ENCODE data around the gene RASL12.

RASL12 gene

DNA sequence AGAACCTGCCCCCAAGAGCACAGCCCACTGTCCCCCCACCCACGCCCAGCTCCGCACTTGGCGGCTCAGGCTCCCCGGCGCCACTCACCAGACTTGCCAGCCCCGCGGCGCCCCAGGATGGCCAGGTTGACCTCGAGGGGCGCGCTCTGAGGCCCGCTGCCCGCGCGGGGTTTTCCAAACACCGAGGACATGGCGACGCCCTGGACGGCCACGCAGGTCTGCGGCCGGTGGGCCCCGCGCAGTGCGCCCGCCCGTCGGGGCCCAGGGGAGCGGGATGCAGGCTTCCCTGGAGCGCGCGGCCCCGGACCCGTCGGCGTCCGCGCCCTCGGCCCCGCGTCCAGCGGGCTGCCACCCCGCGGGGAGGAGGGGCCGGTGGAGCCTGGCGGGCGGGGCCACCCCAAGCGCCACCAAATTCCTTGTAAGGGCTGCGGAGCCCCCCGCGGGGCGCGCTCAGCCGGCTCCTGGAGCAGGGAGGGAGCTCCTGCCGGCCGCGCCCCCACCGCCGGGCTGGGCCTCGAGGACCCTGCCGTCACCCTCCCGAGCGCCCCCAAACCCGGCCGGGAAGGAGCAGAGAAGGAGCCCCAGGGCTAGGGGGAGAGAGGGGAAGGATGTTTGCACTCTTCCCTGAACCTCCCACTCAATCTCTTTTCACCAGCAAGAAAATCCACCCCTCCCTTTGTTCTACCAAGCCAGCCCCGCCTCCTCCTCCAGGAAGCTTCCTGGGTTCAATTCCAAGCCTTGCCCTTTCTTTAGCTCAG, at the start of gene RASL12:
TSS of gene RASL12 (minus strand) at position 347 of the 758 bp plus-strand sequence. CDS start at position 191, 156 bp downstream.
- H3K9me3 ChIP-seq (ENCODE audit: control insufficient read depth, insufficient read depth, low read length), result no peaks in the 10 kb centered on the region

GRCh38 chr15:65115542-65115941, 47.8 kb upstream of the RASL12 start:
- no peak for DNase-seq (ENCODE audit: low read depth, low spot score)
- Histone ChIP-seq H3K4me3 (ENCODE audit: low read length) (no peak overlapping the region), H3K27ac (ENCODE audit: low read length) (no peak overlapping the region), H3K4me1 (ENCODE audit: control insufficient read depth, insufficient read depth, low read length) (no peaks in the 10 kb centered on the region), H3K36me3 (ENCODE audit: control insufficient read depth, insufficient read depth, low read length) (peaks cover 8% of the 10 kb centered on the region; the same call in 1 of the 2 replicates), H3K9me3 (ENCODE audit: control insufficient read depth, insufficient read depth, low read length) (no peaks in the 10 kb centered on the region), H3K27me3 (ENCODE audit: control insufficient read depth, insufficient read depth, low read length) (no peaks in the 10 kb centered on the region)
- no CpG with 5 or more reads among the region's 5 CpGs for WGBS (ENCODE audit: insufficient coverage, insufficient read length)

More for the DNA sequence above, at the start of gene RASL12:
- Histone ChIP-seq H3K4me1 (ENCODE audit: control insufficient read depth, insufficient read depth, low read length) (peaks cover 9% of the 10 kb centered on the region), H3K27me3 (ENCODE audit: control insufficient read depth, insufficient read depth, low read length) (no peaks in the 10 kb centered on the region), H3K36me3 (ENCODE audit: control insufficient read depth, insufficient read depth, low read length) (no peaks in the 10 kb centered on the region; the same call in 1 of the 2 replicates), H3K27ac (ENCODE audit: low read length) (no peak within 1 kb of the TSS), H3K4me3 (ENCODE audit: low read length) (peak within 1 kb of the TSS; percentile 81)
- WGBS (ENCODE audit: insufficient coverage, insufficient read length), result no CpG with 5 or more reads among the region's 66 CpGs
- no peak for DNase-seq (ENCODE audit: low read depth, low spot score)

DNA sequence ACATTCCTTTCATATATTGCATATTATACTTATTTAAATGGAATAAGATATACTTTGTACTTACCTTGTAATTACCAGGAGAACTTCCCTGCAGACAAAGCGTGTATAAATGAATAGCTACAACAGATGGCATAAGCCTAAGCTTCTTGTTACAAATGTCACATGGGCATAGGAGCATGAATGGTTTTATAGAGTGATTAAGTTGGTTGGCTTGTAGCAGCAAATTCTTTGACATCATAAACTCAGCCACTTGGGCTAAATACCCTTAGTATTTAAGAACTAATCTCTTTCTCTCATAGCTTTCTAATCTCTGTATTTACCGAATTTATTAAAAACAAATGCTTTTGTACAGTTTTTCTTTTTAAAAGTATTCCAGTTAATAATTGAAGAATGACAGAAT, 47.3 kb upstream of the RASL12 start, which contains the start of gene UBAP1L:
TSS of gene UBAP1L (minus strand) at position 115 of the 400 bp plus-strand sequence. CDS start 8,985 bp downstream, outside the sequence.
- Histone ChIP-seq H3K4me3 (ENCODE audit: low read length) (no peak within 1 kb of the TSS), H3K4me1 (ENCODE audit: control insufficient read depth, insufficient read depth, low read length) (no peaks in the 10 kb centered on the region), H3K36me3 (ENCODE audit: control insufficient read depth, insufficient read depth, low read length) (peaks cover 8% of the 10 kb centered on the region; the same call in 1 of the 2 replicates), H3K27ac (ENCODE audit: low read length) (no peak within 1 kb of the TSS), H3K27me3 (ENCODE audit: control insufficient read depth, insufficient read depth, low read length) (no peaks in the 10 kb centered on the region), H3K9me3 (ENCODE audit: control insufficient read depth, insufficient read depth, low read length) (no peaks in the 10 kb centered on the region)
- no peak for DNase-seq (ENCODE audit: low read depth, low spot score)
- 100% methylated on average over 1 of the region's 2 CpGs for WGBS (ENCODE audit: insufficient coverage, insufficient read length)

GRCh38 chr15:65110676-65111292, 43.0 kb upstream of the RASL12 start:
- no CpG with 5 or more reads among the region's 3 CpGs for whole genome bisulfite sequencing (ENCODE audit: insufficient coverage, insufficient read length)
- Histone ChIP-seq H3K4me1 (ENCODE audit: control insufficient read depth, insufficient read depth, low read length) (no peaks in the 10 kb centered on the region), H3K9me3 (ENCODE audit: control insufficient read depth, insufficient read depth, low read length) (no peaks in the 10 kb centered on the region), H3K27ac (ENCODE audit: low read length) (no peak overlapping the region), H3K27me3 (ENCODE audit: control insufficient read depth, insufficient read depth, low read length) (no peaks in the 10 kb centered on the region), H3K36me3 (ENCODE audit: control insufficient read depth, insufficient read depth, low read length) (no peaks in the 10 kb centered on the region; the same call in 1 of the 2 replicates), H3K4me3 (ENCODE audit: low read length) (no peak overlapping the region)
- no peak for DNase-seq (ENCODE audit: low read depth, low spot score)

DNA sequence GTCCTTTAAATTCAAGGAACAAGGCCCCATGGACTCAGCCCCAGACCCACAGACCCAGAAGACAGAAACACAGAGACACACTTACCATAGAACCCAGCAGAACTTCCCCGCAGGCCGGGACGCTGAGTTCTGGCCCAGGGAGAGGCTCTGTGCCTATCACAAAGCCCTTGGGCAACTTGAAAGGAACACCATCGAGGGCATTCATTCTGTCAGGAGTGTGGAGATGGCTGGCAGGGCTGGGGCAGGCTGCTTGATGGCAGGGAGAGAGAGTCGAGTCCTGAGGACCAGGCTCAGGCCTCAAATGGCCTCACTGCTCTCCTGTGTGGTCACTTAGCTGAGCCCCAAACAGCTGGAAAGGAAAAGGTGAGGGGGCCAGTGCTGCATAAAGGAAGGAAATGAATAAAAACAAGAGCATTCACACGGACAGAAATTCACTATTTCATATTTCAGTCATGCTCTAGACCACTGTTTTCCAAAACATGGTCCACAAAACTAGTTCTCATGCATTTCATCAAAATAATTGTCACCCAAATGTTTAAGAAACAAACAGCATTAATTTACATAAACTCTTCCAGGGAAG, 38.3 kb upstream of the RASL12 start:
- no CpG with 5 or more reads among the region's 6 CpGs for WGBS (ENCODE audit: insufficient coverage, insufficient read length)
- Histone ChIP-seq H3K27ac (ENCODE audit: low read length) (no peak overlapping the region), H3K36me3 (ENCODE audit: control insufficient read depth, insufficient read depth, low read length) (no peaks in the 10 kb centered on the region), H3K4me3 (ENCODE audit: low read length) (no peak overlapping the region), H3K27me3 (ENCODE audit: control insufficient read depth, insufficient read depth, low read length) (peaks cover 3% of the 10 kb centered on the region; the same call in 1 of the 2 replicates), H3K9me3 (ENCODE audit: control insufficient read depth, insufficient read depth, low read length) (no peaks in the 10 kb centered on the region), H3K4me1 (ENCODE audit: control insufficient read depth, insufficient read depth, low read length) (no peaks in the 10 kb centered on the region; the same call in 1 of the 2 replicates)
- DNase-seq (ENCODE audit: low read depth, low spot score), result no peak

DNA sequence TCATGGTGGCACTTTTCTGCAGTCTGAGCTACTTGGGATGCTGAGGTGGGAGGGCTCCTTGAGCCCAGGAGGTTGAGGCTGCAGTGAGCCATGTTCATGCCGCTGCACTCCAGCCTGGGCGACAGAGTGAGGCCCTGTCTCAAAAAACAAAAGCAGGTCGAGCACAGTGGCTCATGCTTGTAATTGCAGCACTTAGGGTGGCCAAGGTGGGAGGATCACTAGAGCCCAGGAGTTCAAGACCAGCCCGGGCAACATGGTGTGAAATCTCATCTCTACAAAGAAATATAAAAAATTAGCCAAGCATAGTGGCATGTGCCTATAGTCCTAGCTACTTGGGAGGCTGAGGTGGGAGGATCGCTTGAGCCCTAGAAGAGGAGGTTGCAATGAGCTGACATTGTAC, 37.2 kb upstream of the RASL12 start:
- H3K36me3 ChIP-seq (ENCODE audit: control insufficient read depth, insufficient read depth, low read length), result no peaks in the 10 kb centered on the region
- no CpG with 5 or more reads among the region's 5 CpGs for WGBS (ENCODE audit: insufficient coverage, insufficient read length)
- H3K4me1 ChIP-seq (ENCODE audit: control insufficient read depth, insufficient read depth, low read length), result no peaks in the 10 kb centered on the region; the same call in 1 of the 2 replicates
- peaks cover 3% of the 10 kb centered on the region; the same call in 1 of the 2 replicates for H3K27me3 ChIP-seq (ENCODE audit: control insufficient read depth, insufficient read depth, low read length)
- no peak overlapping the region for H3K4me3 ChIP-seq (ENCODE audit: low read length)
- no peak overlapping the region for H3K27ac ChIP-seq (ENCODE audit: low read length)
- no peak for DNase-seq (ENCODE audit: low read depth, low spot score)
- no peaks in the 10 kb centered on the region for H3K9me3 ChIP-seq (ENCODE audit: control insufficient read depth, insufficient read depth, low read length)

DNA sequence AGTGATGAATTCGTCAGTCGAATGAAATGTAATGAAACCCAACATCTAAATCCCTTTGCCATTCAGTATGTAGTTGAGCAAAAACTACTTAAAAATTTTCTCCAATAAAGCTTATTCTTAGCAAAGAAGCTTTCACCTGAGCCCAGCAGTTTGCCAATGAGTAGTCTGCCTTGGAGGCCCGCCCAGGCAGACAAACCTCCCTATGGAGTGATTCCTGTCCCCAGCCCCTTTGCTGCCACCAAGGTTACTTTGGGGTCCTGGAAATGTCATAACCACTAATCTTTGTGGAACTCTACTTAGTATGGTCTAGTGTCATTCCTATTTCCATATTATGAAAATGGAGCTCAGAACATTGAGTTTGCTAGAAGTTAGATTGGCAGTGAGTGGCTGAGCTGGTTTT, 35.1 kb upstream of the RASL12 start:
- no CpG with 5 or more reads among the region's 3 CpGs for WGBS (ENCODE audit: insufficient coverage, insufficient read length)

GRCh38 chr15:65101891-65102708, 34.3 kb upstream of the RASL12 start:
- peaks cover 3% of the 10 kb centered on the region; the same call in 1 of the 2 replicates for H3K27me3 ChIP-seq (ENCODE audit: control insufficient read depth, insufficient read depth, low read length)
- DNase-seq (ENCODE audit: low read depth, low spot score), result no peak
- no peak overlapping the region for H3K27ac ChIP-seq (ENCODE audit: low read length)
- H3K36me3 ChIP-seq (ENCODE audit: control insufficient read depth, insufficient read depth, low read length), result no peaks in the 10 kb centered on the region
- H3K4me1 ChIP-seq (ENCODE audit: control insufficient read depth, insufficient read depth, low read length), result no peaks in the 10 kb centered on the region; the same call in 1 of the 2 replicates
- WGBS (ENCODE audit: insufficient coverage, insufficient read length), result no CpG with 5 or more reads among the region's 75 CpGs
- H3K9me3 ChIP-seq (ENCODE audit: control insufficient read depth, insufficient read depth, low read length), result no peaks in the 10 kb centered on the region
- peak overlapping the region; percentile 28; the same call in 1 of the 2 replicates for H3K4me3 ChIP-seq (ENCODE audit: low read length)

More for the DNA sequence above, 35.1 kb upstream of the RASL12 start:
- Histone ChIP-seq H3K4me1 (ENCODE audit: control insufficient read depth, insufficient read depth, low read length) (no peaks in the 10 kb centered on the region; the same call in 1 of the 2 replicates), H3K4me3 (ENCODE audit: low read length) (no peak overlapping the region), H3K36me3 (ENCODE audit: control insufficient read depth, insufficient read depth, low read length) (no peaks in the 10 kb centered on the region), H3K9me3 (ENCODE audit: control insufficient read depth, insufficient read depth, low read length) (no peaks in the 10 kb centered on the region), H3K27ac (ENCODE audit: low read length) (no peak overlapping the region), H3K27me3 (ENCODE audit: control insufficient read depth, insufficient read depth, low read length) (peaks cover 3% of the 10 kb centered on the region; the same call in 1 of the 2 replicates)
- DNase-seq (ENCODE audit: low read depth, low spot score), result no peak

DNA sequence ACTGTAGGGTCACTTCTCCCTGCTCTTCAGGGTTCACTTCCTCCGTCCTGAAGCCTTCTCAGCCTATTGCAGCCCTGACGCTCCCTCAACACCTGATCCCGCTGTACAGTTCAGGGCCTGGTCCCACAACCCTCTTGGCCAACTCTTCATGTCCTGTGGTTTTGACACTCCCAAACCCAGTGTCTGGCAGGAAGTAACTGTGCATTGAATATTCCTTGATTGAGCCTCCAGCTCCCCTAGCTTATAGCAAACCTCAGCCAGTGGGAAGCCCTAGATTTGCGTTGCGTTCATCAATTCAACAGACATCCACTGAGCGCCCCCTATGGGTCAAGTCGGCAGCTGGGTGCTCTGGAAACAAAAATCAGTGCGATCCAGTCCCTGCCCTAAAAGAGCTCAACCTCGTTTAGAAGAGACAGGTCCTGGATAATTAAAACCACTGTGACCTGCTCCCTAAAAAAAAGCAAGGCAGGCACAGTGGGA, 33.7 kb upstream of the RASL12 start:
- peak overlapping the region; percentile 28; the same call in 1 of the 2 replicates for H3K4me3 ChIP-seq (ENCODE audit: low read length)
- peak; percentile 68 for DNase-seq (ENCODE audit: low read depth, low spot score)
- H3K27ac ChIP-seq (ENCODE audit: low read length), result no peak overlapping the region
- H3K36me3 ChIP-seq (ENCODE audit: control insufficient read depth, insufficient read depth, low read length), result no peaks in the 10 kb centered on the region
- no peaks in the 10 kb centered on the region for H3K9me3 ChIP-seq (ENCODE audit: control insufficient read depth, insufficient read depth, low read length)
- H3K4me1 ChIP-seq (ENCODE audit: control insufficient read depth, insufficient read depth, low read length), result no peaks in the 10 kb centered on the region; the same call in 1 of the 2 replicates
- peaks cover 3% of the 10 kb centered on the region; the same call in 1 of the 2 replicates for H3K27me3 ChIP-seq (ENCODE audit: control insufficient read depth, insufficient read depth, low read length)
- no CpG with 5 or more reads among the region's 9 CpGs for WGBS (ENCODE audit: insufficient coverage, insufficient read length)

Data from iPS DF 6.9 (cell line).